NOMO-1 (cell line): ENCODE results near the gene ATF7IP.
"Not testable (repeated sequence)": the region's sequence is repeated elsewhere in the genome, so short reads cannot be mapped to it uniquely, and the experiment has no call there.

Experiments used
- DNase-seq, 2 experiments: peaks; one replicate each; lab custom pipeline; 2025; ENCODE audit not compliant: unreplicated experiment in 2 of 2; lab: John Stamatoyannopoulos, UW

The ATF7IP gene

GRCh38 chr12:14367040-14367661, 1.7 kb downstream of the ATF7IP start:
- DNase-seq: peak; percentile 36 to 81

GRCh38 chr12:14369311-14369710, 3.8 kb downstream of the ATF7IP start:
- DNase-seq: no peak

GRCh38 chr12:14373217-14373616, 7.7 kb downstream of the ATF7IP start:
- DNase-seq: no peak

- no peak for DNase-seq
Observed at GRCh38 chr12:14379508-14379907, 14.0 kb downstream of the ATF7IP start.

- peak in 1 of 2 experiments; percentile 5 for DNase-seq
Observed at GRCh38 chr12:14384783-14385638, 19.5 kb downstream of the ATF7IP start.

- no peak for DNase-seq
Observed at GRCh38 chr12:14387219-14387871, 21.9 kb downstream of the ATF7IP start.

- no peak for DNase-seq
Observed at GRCh38 chr12:14390449-14390848, 25.0 kb downstream of the ATF7IP start.

GRCh38 chr12:14390870-14391530, 25.5 kb downstream of the ATF7IP start:
- no peak for DNase-seq

- no peak for DNase-seq
Observed at GRCh38 chr12:14393751-14394150, 28.3 kb downstream of the ATF7IP start.

- peak; percentile 18 to 49 for DNase-seq
Observed at GRCh38 chr12:14394317-14395073, 29.0 kb downstream of the ATF7IP start.

- DNase-seq: peak in 1 of 2 experiments; percentile 52
Observed at GRCh38 chr12:14395074-14395778, 29.7 kb downstream of the ATF7IP start.

GRCh38 chr12:14396071-14396470, 30.6 kb downstream of the ATF7IP start:
- no peak for DNase-seq

- DNase-seq: no peak
Observed at GRCh38 chr12:14399871-14400270, 34.4 kb downstream of the ATF7IP start.

- DNase-seq: no peak
Observed at GRCh38 chr12:14400599-14400998, 35.1 kb downstream of the ATF7IP start.

- DNase-seq: not testable (repeated sequence)
Observed at GRCh38 chr12:14401267-14401666, 35.8 kb downstream of the ATF7IP start.

GRCh38 chr12:14402697-14403096, 37.2 kb downstream of the ATF7IP start:
- no peak for DNase-seq

- no peak for DNase-seq
Observed at GRCh38 chr12:14403293-14403692, 37.8 kb downstream of the ATF7IP start.

GRCh38 chr12:14403711-14404196, 38.3 kb downstream of the ATF7IP start:
- DNase-seq: no peak

GRCh38 chr12:14405407-14405806, 39.9 kb downstream of the ATF7IP start:
- not testable (repeated sequence) for DNase-seq

- DNase-seq: peak in 1 of 2 experiments; percentile 9
Observed at GRCh38 chr12:14408208-14408607, 42.7 kb downstream of the ATF7IP start.
